Naive thymus-derived CD4-positive, alpha-beta T cell (primary cell): ENCODE data around the gene PLCG2. TPM values are rescaled to one million over a fixed set of nuclear protein-coding genes. Genes with fewer than 3 reads are reported as not detected.

Source experiments
- ATAC-seq: fragments of 150-1000 bp; cut with Tn5 transposase; 2 replicates; pipeline ENCODE4 v1.10.0; 2021; ENCODE audit warnings: mild to moderate bottlenecking, moderate library complexity
- CTCF ChIA-PET: fragments of 350-600 bp; sonication (Branson Sonifier 250); formaldehyde crosslinking; loops from one replicate; lab custom pipeline; 2021; ENCODE audit warnings: antibody characterized with exemption; lab: Charles Lee
- POLR2A ChIA-PET: fragments of 350-600 bp; sonication (Branson Sonifier 250); formaldehyde crosslinking; loops from one replicate; lab custom pipeline; 2021; ENCODE audit warnings: antibody characterized with exemption, inconsistent platforms; lab: Charles Lee
- DNase-seq, 9 donors: peaks; one replicate each; pipeline versions ENCODE4 v3.0.0 to v3.0.0-alpha.2; 2020 to 2022; ENCODE audit warnings: mixed read lengths in 1 of 9
- H3K27ac ChIP-seq: one replicate; pipeline ENCODE4 v1.7.0; 2013; ENCODE audit warnings: mild to moderate bottlenecking, low read depth, low read length, moderate library complexity
- H3K27me3 ChIP-seq, 2 donors: one replicate each; pipeline ENCODE4 v1.7.0; 2013; ENCODE audit warnings: low read length in 2 of 2, mild to moderate bottlenecking in 2 of 2, moderate library complexity in 2 of 2; ENCODE audit not compliant: control insufficient read depth in 2 of 2, insufficient read depth in 2 of 2
- H3K36me3 ChIP-seq, 3 experiments: 1 replicate in 2 of 3; 2 replicates in 1 of 3; pipeline ENCODE4 v1.7.0; 2013; ENCODE audit warnings: low read length in 3 of 3, mild to moderate bottlenecking in 3 of 3, moderate library complexity in 1 of 3; ENCODE audit not compliant: insufficient read depth in 3 of 3, control insufficient read depth in 2 of 3
- H3K4me1 ChIP-seq, 2 donors: one replicate each; pipeline ENCODE4 v1.7.0; 2013; ENCODE audit warnings: low read length in 2 of 2, mild to moderate bottlenecking in 2 of 2, moderate library complexity in 1 of 2; ENCODE audit not compliant: control insufficient read depth in 2 of 2, insufficient read depth in 2 of 2
- H3K4me3 ChIP-seq: 2 replicates; pipeline ENCODE4 v1.7.0; 2013; ENCODE audit warnings: mild to moderate bottlenecking, low read length
- H3K9me3 ChIP-seq, 3 experiments: 1 replicate in 2 of 3; 2 replicates in 1 of 3; pipeline ENCODE4 v1.7.0; 2013; ENCODE audit warnings: low read length in 3 of 3; ENCODE audit not compliant: control insufficient read depth in 2 of 3
- H3K27ac Mint-ChIP-seq, 9 donors: one replicate each; pipeline ENCODE4 v1.8.0; 2020 to 2022; ENCODE audit warnings: mixed read lengths in 9 of 9, mild to moderate bottlenecking in 8 of 9, moderate library complexity in 5 of 9, inconsistent platforms in 2 of 9
- H3K27me3 Mint-ChIP-seq, 5 donors: one replicate each; pipeline ENCODE4 v1.8.0; 2021 to 2022; ENCODE audit warnings: mixed read lengths in 5 of 5, mild to moderate bottlenecking in 1 of 5
- H3K36me3 Mint-ChIP-seq, 5 donors: one replicate each; pipeline ENCODE4 v1.8.0; 2020 to 2022; ENCODE audit warnings: mixed read lengths in 5 of 5, mild to moderate bottlenecking in 3 of 5, inconsistent platforms in 1 of 5
- H3K4me1 Mint-ChIP-seq, 7 donors: one replicate each; pipeline ENCODE4 v1.8.0; 2020 to 2022; ENCODE audit warnings: mixed read lengths in 7 of 7, mild to moderate bottlenecking in 3 of 7, inconsistent platforms in 1 of 7
- H3K4me3 Mint-ChIP-seq, 10 donors: one replicate each; pipeline ENCODE4 v1.8.0; 2020 to 2022; ENCODE audit warnings: mild to moderate bottlenecking in 10 of 10, mixed read lengths in 10 of 10, moderate library complexity in 6 of 10, inconsistent platforms in 2 of 10
- H3K9me3 Mint-ChIP-seq, 11 donors: one replicate each; pipeline ENCODE4 v1.8.0; 2020 to 2022; ENCODE audit warnings: mixed read lengths in 11 of 11, mild to moderate bottlenecking in 4 of 11, inconsistent platforms in 1 of 11, moderate library complexity in 1 of 11
- intact Hi-C, 2 donors: fragments of 100-400 bp; cut with micrococcal nuclease; formaldehyde crosslinking; loops; one replicate each; pipeline ENCODE4 v1.15.1; 2023
- polyA plus RNA-seq, 2 donors: library from polyadenylated mRNA; unstranded; fragments of 300-500 nt; fragmentation: Illumina TruSeq; gene quantifications; one replicate each; pipeline ENCODE4 v1.2.3, GENCODE V29; 2021
- total RNA-seq, 6 experiments: library from RNA in 5 of 6; stranded (reverse) in 5 of 6; gene quantifications; 1 replicate in 5 of 6; 2 replicates in 1 of 6; pipeline ENCODE4 v1.2.3 and lab custom pipeline; 2021 to 2026

PLCG2 gene
- total and polyA plus RNA-seq, 7 experiments from 2014 or later, result 0.07 to 85.8 (median 1.5) TPM

GRCh38 chr16:81818568-81818896 lies 39.4 kb downstream of the PLCG2 start:
- H3K36me3 Mint-ChIP-seq, result peaks cover 0 to 4% (median 0%) of the 10 kb centered on the region in 5 donors
- ATAC-seq (no peak), DNase-seq (no peak)
- H3K9me3 Mint-ChIP-seq, result peaks cover 0 to 5% (median 0%) of the 10 kb centered on the region in 11 donors
- H3K4me1 Mint-ChIP-seq, result peaks cover 5 to 39% (median 6%) of the 10 kb centered on the region in 7 donors
- CTCF ChIA-PET, result no interaction called here
- no peak overlapping the region for H3K27ac ChIP-seq
- H3K4me3 ChIP-seq, result no peak overlapping the region
- H3K36me3 ChIP-seq, result no peaks in the 10 kb centered on the region
- no peaks in the 10 kb centered on the region for H3K27me3 ChIP-seq
- peaks cover 0 to 13% of the 10 kb centered on the region in 2 donors for H3K4me1 ChIP-seq
- peaks cover 0 to 20% (median 11%) of the 10 kb centered on the region in 5 donors for H3K27me3 Mint-ChIP-seq
- no peaks in the 10 kb centered on the region for H3K9me3 ChIP-seq
- intact Hi-C loops, result no loop called here
- peak overlapping the region in 1 of 9 donors; percentile 27 for H3K27ac Mint-ChIP-seq
- no peak overlapping the region for H3K4me3 Mint-ChIP-seq
- POLR2A ChIA-PET, result interaction anchor here (0.6 kb wide), 1 partner anchor 8 kb away, joined by 3 read pairs; no protein-coding TSS in a partner anchor

GRCh38 chr16:81818905-81819304 lies 39.8 kb downstream of the PLCG2 start:
- H3K4me1 Mint-ChIP-seq, result peaks cover 5 to 39% (median 6%) of the 10 kb centered on the region in 7 donors
- ChIA-PET CTCF (no interaction called here), POLR2A (interaction anchor here (0.6 kb wide), 1 partner anchor 9 kb away, joined by 3 read pairs; no protein-coding TSS in a partner anchor)
- H3K4me3 Mint-ChIP-seq, result no peak overlapping the region
- no peak overlapping the region for H3K27ac Mint-ChIP-seq
- no peaks in the 10 kb centered on the region for H3K36me3 ChIP-seq
- intact Hi-C loops, result no loop called here
- no peak overlapping the region for H3K27ac ChIP-seq
- H3K36me3 Mint-ChIP-seq, result peaks cover 0 to 2% (median 0%) of the 10 kb centered on the region in 5 donors
- H3K4me3 ChIP-seq, result no peak overlapping the region
- DNase-seq, result no peak
- H3K9me3 Mint-ChIP-seq, result peaks cover 0 to 4% (median 0%) of the 10 kb centered on the region in 11 donors
- H3K27me3 ChIP-seq, result no peaks in the 10 kb centered on the region
- H3K27me3 Mint-ChIP-seq, result peaks cover 0 to 18% (median 11%) of the 10 kb centered on the region in 5 donors
- H3K4me1 ChIP-seq, result peaks cover 0 to 13% of the 10 kb centered on the region in 2 donors
- no peak for ATAC-seq
- H3K9me3 ChIP-seq, result no peaks in the 10 kb centered on the region

- DNase-seq, result no peak
- Mint-ChIP-seq H3K27me3 (peaks cover 0 to 15% (median 6%) of the 10 kb centered on the region in 5 donors), H3K4me3 (peak overlapping the region in 1 of 10 donors; percentile 29), H3K36me3 (no peaks in the 10 kb centered on the region), H3K27ac (no peak overlapping the region), H3K4me1 (peaks cover 5 to 39% (median 6%) of the 10 kb centered on the region in 7 donors), H3K9me3 (peaks cover 0 to 4% (median 0%) of the 10 kb centered on the region in 11 donors)
- Histone ChIP-seq H3K27ac (no peak overlapping the region), H3K27me3 (no peaks in the 10 kb centered on the region), H3K4me1 (peaks cover 0 to 13% of the 10 kb centered on the region in 2 donors), H3K4me3 (no peak overlapping the region), H3K9me3 (no peaks in the 10 kb centered on the region), H3K36me3 (no peaks in the 10 kb centered on the region)
- CTCF ChIA-PET, result no interaction called here
- intact Hi-C loops, result no loop called here
- POLR2A ChIA-PET, result no interaction called here
- ATAC-seq, result no peak
Measured at GRCh38 chr16:81821436-81822128, 42.5 kb downstream of the PLCG2 start.

GRCh38 chr16:81823111-81823510 lies 44.0 kb downstream of the PLCG2 start:
- peak overlapping the region in 1 of 10 donors; percentile 71 for H3K4me3 Mint-ChIP-seq
- no peak overlapping the region for H3K4me3 ChIP-seq

GRCh38 chr16:81823734-81824133 lies 44.6 kb downstream of the PLCG2 start:
- no peak for DNase-seq
- peaks cover 0 to 27% (median 0%) of the 10 kb centered on the region in 7 donors for H3K4me1 Mint-ChIP-seq

More at GRCh38 chr16:81823111-81823510, 44.0 kb downstream of the PLCG2 start:
- ChIA-PET POLR2A (no interaction called here), CTCF (no interaction called here)
- ATAC-seq, result peak; percentile 76
- no peak overlapping the region for H3K27ac Mint-ChIP-seq
- H3K9me3 Mint-ChIP-seq, result peaks cover 0 to 4% (median 0%) of the 10 kb centered on the region in 11 donors
- H3K27me3 Mint-ChIP-seq, result peaks cover 0 to 15% (median 6%) of the 10 kb centered on the region in 5 donors
- Histone ChIP-seq H3K4me1 (peaks cover 0 to 11% of the 10 kb centered on the region in 2 donors), H3K36me3 (no peaks in the 10 kb centered on the region), H3K9me3 (no peaks in the 10 kb centered on the region), H3K27ac (no peak overlapping the region), H3K27me3 (no peaks in the 10 kb centered on the region)
- peaks cover under 1 to 32% (median 3%) of the 10 kb centered on the region in 7 donors for H3K4me1 Mint-ChIP-seq
- no peaks in the 10 kb centered on the region for H3K36me3 Mint-ChIP-seq
- intact Hi-C loops, result no loop called here
- DNase-seq, result no peak

GRCh38 chr16:81826523-81826922 lies 47.4 kb downstream of the PLCG2 start:
- CTCF ChIA-PET, result no interaction called here

More at GRCh38 chr16:81823734-81824133, 44.6 kb downstream of the PLCG2 start:
- Mint-ChIP-seq H3K27ac (no peak overlapping the region), H3K36me3 (no peaks in the 10 kb centered on the region), H3K27me3 (peaks cover 0 to 15% (median 6%) of the 10 kb centered on the region in 5 donors), H3K4me3 (no peak overlapping the region), H3K9me3 (peaks cover 0 to 4% (median 0%) of the 10 kb centered on the region in 11 donors)
- ATAC-seq, result no peak
- ChIA-PET POLR2A (no interaction called here), CTCF (no interaction called here)
- Histone ChIP-seq H3K36me3 (no peaks in the 10 kb centered on the region), H3K27ac (no peak overlapping the region), H3K27me3 (no peaks in the 10 kb centered on the region), H3K4me3 (no peak overlapping the region), H3K9me3 (no peaks in the 10 kb centered on the region), H3K4me1 (peaks cover 0 to 6% of the 10 kb centered on the region in 2 donors)
- intact Hi-C loops, result no loop called here

More at GRCh38 chr16:81826523-81826922, 47.4 kb downstream of the PLCG2 start:
- ATAC-seq, result no peak
- Histone ChIP-seq H3K9me3 (no peaks in the 10 kb centered on the region), H3K36me3 (no peaks in the 10 kb centered on the region), H3K27ac (no peak overlapping the region), H3K27me3 (no peaks in the 10 kb centered on the region), H3K4me1 (peaks cover 0 to 13% of the 10 kb centered on the region in 2 donors), H3K4me3 (no peak overlapping the region)
- no peak overlapping the region for H3K4me3 Mint-ChIP-seq
- peaks cover 0 to 4% (median 0%) of the 10 kb centered on the region in 11 donors for H3K9me3 Mint-ChIP-seq
- H3K4me1 Mint-ChIP-seq, result peaks cover 0 to 28% (median 0%) of the 10 kb centered on the region in 7 donors
- peaks cover 0 to 8% (median 4%) of the 10 kb centered on the region in 5 donors for H3K27me3 Mint-ChIP-seq
- intact Hi-C loops, result no loop called here
- no peak for DNase-seq
- POLR2A ChIA-PET, result no interaction called here
- H3K36me3 Mint-ChIP-seq, result no peaks in the 10 kb centered on the region
- H3K27ac Mint-ChIP-seq, result no peak overlapping the region
